HepG2 (cell line): ENCODE data around the gene CHCHD3. TPM values are rescaled to one million over a fixed set of nuclear protein-coding genes. Genes with fewer than 3 reads are reported as not detected.

Experiments used
- ATAC-seq: fragments of 200-7000 bp; cut with Tn5 transposase; 3 replicates; pipeline ENCODE4 v1.9.1; 2020; ENCODE audit warnings: mild to moderate bottlenecking, moderate library complexity
- BruUV-seq: library from RNA; stranded (reverse); fragments of 400-500 nt; replicated peaks from 2 replicates; lab custom pipeline; 2021; lab: Mats Ljungman, UMichigan
- CTCF ChIA-PET: fragments of 300-600 bp; formaldehyde crosslinking; extraction: SDS; loops from one replicate; lab custom pipeline; 2021; ENCODE audit warnings: low total read pairs, inconsistent platforms, low intra/inter-chr PET ratio; lab: Yijun Ruan, JAX
- POLR2A ChIA-PET: fragments of 350-600 bp; sonication (Branson Sonifier 250); formaldehyde crosslinking; loops from one replicate; lab custom pipeline; 2020; ENCODE audit warnings: antibody characterized with exemption, inconsistent platforms; lab: Yijun Ruan, JAX
- DNase-seq: peaks from one replicate; pipeline ENCODE4 v3.0.0-alpha.2; 2015; ENCODE audit warnings: low spot score
- FAIRE-seq: peaks from 3 replicates; lab custom pipeline; 2011; peaks lifted over from hg19 to GRCh38; lab: Jason Lieb, UNC
- H2AFZ ChIP-seq: one replicate; pipeline ENCODE4 v1.6.1; 2011; ENCODE audit warnings: low read length, inconsistent platforms
- H3K27ac ChIP-seq: fragments of 300-600 bp; 3 replicates; pipeline ENCODE4 v1.8.0; 2011; ENCODE audit warnings: mixed run types, mild to moderate bottlenecking, mixed read lengths, low read length, inconsistent platforms; ENCODE audit not compliant: insufficient read depth; ENCODE audit errors: extremely low read length
- H3K27me3 ChIP-seq, 2 experiments: fragments of 200-600 bp in 1 of 2; 2 replicates in 1 of 2; 3 replicates in 1 of 2; pipeline versions ENCODE4 v1.6.0 to v1.8.0; 2011; ENCODE audit warnings: low read length in 2 of 2, mild to moderate bottlenecking in 2 of 2, moderate library complexity in 2 of 2, inconsistent platforms in 1 of 2; ENCODE audit not compliant: insufficient read depth in 2 of 2, control insufficient read depth in 1 of 2
- H3K36me3 ChIP-seq, 2 experiments: fragments of 200-600 bp in 1 of 2; replicated peaks in 1 of 2; 2 replicates in 1 of 2; 3 replicates in 1 of 2; pipeline versions ENCODE4 v1.5.1 to v1.8.0; 2011; ENCODE audit warnings: low read length in 2 of 2, inconsistent platforms in 1 of 2; ENCODE audit not compliant: insufficient read depth in 2 of 2, control insufficient read depth in 1 of 2
- H3K4me1 ChIP-seq: 2 replicates; pipeline ENCODE4 v1.5.1; 2012; ENCODE audit warnings: low read length, inconsistent platforms; ENCODE audit not compliant: insufficient read depth
- H3K4me2 ChIP-seq: 2 replicates; pipeline ENCODE4 v1.6.0; 2011; ENCODE audit warnings: low read depth, low read length, inconsistent platforms
- H3K4me3 ChIP-seq, 3 experiments: fragments of 200-600 bp in 1 of 3; sonication (generic), shearing (Covaris generic) in 1 of 3; replicated peaks in 1 of 3; 2 replicates each; pipeline ENCODE4 v1.5.1; 2011 to 2016; ENCODE audit warnings: low read length in 3 of 3, inconsistent platforms in 2 of 3, low read depth in 2 of 3, mild to moderate bottlenecking in 2 of 3, control low read depth in 1 of 3, mixed read lengths in 1 of 3; ENCODE audit not compliant: insufficient read depth in 1 of 3
- H3K79me2 ChIP-seq: one replicate; pipeline ENCODE4 v1.6.1; 2011; ENCODE audit warnings: low read length, inconsistent platforms; ENCODE audit not compliant: insufficient read depth
- H3K9ac ChIP-seq: 2 replicates; pipeline ENCODE4 v1.6.0; 2011; ENCODE audit warnings: mild to moderate bottlenecking, low read depth, low read length, inconsistent platforms; ENCODE audit not compliant: insufficient read depth
- H3K9me3 ChIP-seq: 2 replicates; pipeline ENCODE4 v1.5.1; 2012; ENCODE audit warnings: mild to moderate bottlenecking, low read length
- H4K20me1 ChIP-seq: 2 replicates; pipeline ENCODE4 v1.6.0; 2011; ENCODE audit warnings: inconsistent platforms, mild to moderate bottlenecking, low read length, moderate library complexity; ENCODE audit not compliant: insufficient read depth
- ADNP ChIP-seq: sonication (generic); formaldehyde crosslinking; IDR thresholded peaks from 2 replicates; pipeline ENCODE4 v1.4.0; 2020; ENCODE audit warnings: missing genetic modification reagents
- ELF4 ChIP-seq: sonication (generic); formaldehyde crosslinking; IDR thresholded peaks from 2 replicates; pipeline ENCODE4 v1.5.0; 2020; ENCODE audit warnings: missing genetic modification reagents, mild to moderate bottlenecking, moderate library complexity, borderline replicate concordance
- ESRRA ChIP-seq: sonication (generic); formaldehyde crosslinking; IDR thresholded peaks from 2 replicates; pipeline ENCODE4 v1.5.1; 2020; ENCODE audit warnings: mild to moderate bottlenecking, low read depth, missing genetic modification reagents
- FOXA3 ChIP-seq: IDR thresholded peaks from 2 replicates; pipeline ENCODE4 v1.6.1; 2016; ENCODE audit warnings: missing genetic modification reagents, missing compliant biosample characterization
- PHF5A ChIP-seq: IDR thresholded peaks from one replicate; pipeline ENCODE4 v1.6.1; 2018; ENCODE audit warnings: low read depth, missing genetic modification reagents; ENCODE audit not compliant: unreplicated experiment
- RNF2 ChIP-seq: fragments of 450-650 bp; conservative IDR thresholded peaks from 2 replicates; pipeline ENCODE4 v1.6.1; 2016; ENCODE audit warnings: low read depth
- SP4 ChIP-seq: sonication (generic); formaldehyde crosslinking; IDR thresholded peaks from 2 replicates; pipeline ENCODE4 v1.8.1; 2023; ENCODE audit warnings: mild to moderate bottlenecking, missing genetic modification reagents
- ZNF256 ChIP-seq: sonication (generic); formaldehyde crosslinking; conservative IDR thresholded peaks from 2 replicates; pipeline ENCODE4 v1.4.0; 2020; ENCODE audit warnings: missing genetic modification reagents
- ZNF292 ChIP-seq: sonication (generic); formaldehyde crosslinking; IDR thresholded peaks from 2 replicates; pipeline ENCODE4 v1.8.1; 2022; ENCODE audit warnings: mild to moderate bottlenecking, low read depth, missing genetic modification reagents, borderline replicate concordance
- ZNF510 ChIP-seq: sonication (generic); formaldehyde crosslinking; IDR thresholded peaks from 2 replicates; pipeline ENCODE4 v1.4.0; 2020; ENCODE audit warnings: low read depth, mild to moderate bottlenecking, missing genetic modification reagents
- ZNF557 ChIP-seq: sonication (generic); formaldehyde crosslinking; IDR thresholded peaks from 2 replicates; pipeline ENCODE4 v1.4.0; 2020; ENCODE audit warnings: missing genetic modification reagents
- ZNF746 ChIP-seq: sonication (generic); formaldehyde crosslinking; IDR thresholded peaks from 2 replicates; pipeline ENCODE4 v1.8.0; 2022; ENCODE audit warnings: mild to moderate bottlenecking, missing genetic modification reagents
- ZNF747 ChIP-seq: sonication (generic); formaldehyde crosslinking; IDR thresholded peaks from 2 replicates; pipeline ENCODE4 v1.8.1; 2023; ENCODE audit warnings: missing genetic modification reagents, mild to moderate bottlenecking, borderline replicate concordance
- ZNF772 ChIP-seq: sonication (generic); formaldehyde crosslinking; IDR thresholded peaks from 2 replicates; pipeline ENCODE4 v1.5.0; 2020; ENCODE audit warnings: mild to moderate bottlenecking, missing genetic modification reagents
- WGBS: methylation state at CpG from one replicate; pipeline ENCODE4 v1.1.6; 2017; ENCODE audit warnings: low lambda C conversion rate; 5-methylcytosine and 5-hydroxymethylcytosine counted together
- in situ Hi-C: cut with HindIII; loops from 2 replicates; pipeline ENCODE4 v1.10.0; 2017; ENCODE audit warnings: low pct_unique_long_range_greater_than_20kb; ENCODE audit not compliant: extremely low pct_ligation_motif_present
- intact Hi-C: fragments of 100-400 bp; cut with micrococcal nuclease; formaldehyde crosslinking; loops from one replicate; pipeline ENCODE4 v1.10.0; 2022; ENCODE audit not compliant: unreplicated experiment
- polyA plus RNA-seq, 8 experiments: library from polyadenylated mRNA; depleted of rRNA in 3 of 8; stranded (reverse) in 7 of 8; unstranded in 1 of 8; fragments of >200 nt; fragmentation: Illumina TruSeq in 4 of 8; extraction: Trizol in 4 of 8; gene quantifications; 2 replicates each; pipeline versions ENCODE4 v1.2.1 to v1.2.3, GENCODE V29; 2011 to 2016; ENCODE audit warnings: low read depth in 4 of 8, missing spikeins in 1 of 8, mixed read lengths in 1 of 8; ENCODE audit not compliant: insufficient read depth in 1 of 8
- total RNA-seq, 5 experiments: library from RNA; depleted of rRNA; stranded (reverse); fragments of >200 nt; fragmentation: Illumina TruSeq; extraction: Trizol; gene quantifications; 2 replicates each; pipeline ENCODE4 v1.2.3, GENCODE V29; 2016; ENCODE audit warnings: low read depth in 1 of 5
- TF ChIP-seq, protein P1 (sequence below), 2 experiments: fragments of 450-650 bp in 1 of 2; sonication (generic) in 1 of 2; formaldehyde crosslinking in 1 of 2; IDR thresholded peaks; 2 replicates each; pipeline versions ENCODE4 v1.6.1 to v1.8.0; 2016 to 2022; ENCODE audit warnings: antibody characterized with exemption in 1 of 2, mild to moderate bottlenecking in 1 of 2, missing genetic modification reagents in 1 of 2
- TF ChIP-seq, protein P2 (sequence below): sonication (generic); formaldehyde crosslinking; IDR thresholded peaks from 2 replicates; pipeline ENCODE4 v1.8.0; 2022; ENCODE audit warnings: missing genetic modification reagents, low read depth, mild to moderate bottlenecking, borderline replicate concordance

CHCHD3 gene
- total and polyA plus RNA-seq, 2 of the 13 experiments (the other 11 are each of a cell fraction or from before 2014, with no cell fraction given) = 32.7 to 86.8 TPM

DNA sequence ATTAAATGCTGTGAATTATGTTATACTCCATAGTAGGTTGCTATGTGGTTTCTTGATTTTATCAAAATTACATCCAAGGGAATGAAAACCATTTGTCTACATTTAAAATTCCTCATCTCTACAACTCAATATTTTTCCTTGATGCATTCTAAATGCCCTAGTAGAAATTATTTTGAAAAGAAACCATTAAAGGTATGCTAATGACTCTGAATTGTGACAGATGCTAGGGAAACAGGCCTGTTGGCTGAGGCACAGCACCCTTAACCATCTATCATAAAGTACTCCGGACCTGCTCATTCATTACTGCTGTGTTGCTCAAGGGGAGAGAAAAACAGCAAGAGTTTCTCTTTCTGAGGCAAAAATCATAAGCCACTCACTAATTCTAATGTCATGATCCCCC lies 131.2 kb downstream of the CHCHD3 start (continued):
- no peak for TF ChIP-seq ELF4 (CRISPR knock-in tag)
- TF ChIP-seq ZNF772 (CRISPR knock-in tag) = no peak
- TF ChIP-seq RNF2 = no peak

DNA sequence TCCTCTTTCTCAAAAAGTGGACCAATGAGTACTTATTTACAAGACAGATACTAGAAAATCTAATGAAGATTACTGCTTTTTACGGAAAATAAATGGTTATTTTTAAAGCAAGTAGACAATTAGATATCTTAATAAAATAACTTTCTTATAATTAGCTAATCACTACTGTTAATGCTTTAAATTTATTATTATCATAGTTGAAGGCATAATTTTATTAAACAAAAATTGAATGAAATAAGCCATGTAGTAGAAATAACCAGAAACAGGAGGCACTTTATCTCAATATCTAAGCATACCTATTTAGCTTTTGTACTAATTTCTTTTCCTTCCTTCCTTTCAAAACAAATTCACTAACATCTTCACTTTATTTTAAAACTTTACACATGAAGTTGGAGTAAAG lies 134.9 kb downstream of the CHCHD3 start:
- BruUV-seq = no TSS peak
- H4K20me1 ChIP-seq = no peaks in the 10 kb centered on the region; the same call in 1 of the 2 replicates
- H3K27ac ChIP-seq = no peak overlapping the region
- peaks cover 0 to 3% of the 10 kb centered on the region in 2 experiments; a peak in 2 of 5 replicates for H3K36me3 ChIP-seq
- WGBS = 98% methylated on average over 1 of the region's 1 CpG
- in situ Hi-C loops = no loop called here
- FAIRE-seq (no peak), ATAC-seq (no peak), DNase-seq (no peak)
- no peaks in the 10 kb centered on the region for H3K27me3 ChIP-seq
- H3K79me2 ChIP-seq = no peaks in the 10 kb centered on the region
- H3K4me2 ChIP-seq = no peak overlapping the region
- no peak overlapping the region for H2AFZ ChIP-seq
- no peaks in the 10 kb centered on the region for H3K4me1 ChIP-seq
- no peak overlapping the region for H3K9ac ChIP-seq
- H3K9me3 ChIP-seq = no peaks in the 10 kb centered on the region
- ChIA-PET CTCF (no interaction called here), POLR2A (no interaction called here)
- intact Hi-C loops = no loop called here
- no peak overlapping the region for H3K4me3 ChIP-seq
- TF ChIP-seq ZNF746 (CRISPR knock-in tag) = no peak
- TF ChIP-seq ESRRA = no peak
- TF ChIP-seq, protein P1, sequence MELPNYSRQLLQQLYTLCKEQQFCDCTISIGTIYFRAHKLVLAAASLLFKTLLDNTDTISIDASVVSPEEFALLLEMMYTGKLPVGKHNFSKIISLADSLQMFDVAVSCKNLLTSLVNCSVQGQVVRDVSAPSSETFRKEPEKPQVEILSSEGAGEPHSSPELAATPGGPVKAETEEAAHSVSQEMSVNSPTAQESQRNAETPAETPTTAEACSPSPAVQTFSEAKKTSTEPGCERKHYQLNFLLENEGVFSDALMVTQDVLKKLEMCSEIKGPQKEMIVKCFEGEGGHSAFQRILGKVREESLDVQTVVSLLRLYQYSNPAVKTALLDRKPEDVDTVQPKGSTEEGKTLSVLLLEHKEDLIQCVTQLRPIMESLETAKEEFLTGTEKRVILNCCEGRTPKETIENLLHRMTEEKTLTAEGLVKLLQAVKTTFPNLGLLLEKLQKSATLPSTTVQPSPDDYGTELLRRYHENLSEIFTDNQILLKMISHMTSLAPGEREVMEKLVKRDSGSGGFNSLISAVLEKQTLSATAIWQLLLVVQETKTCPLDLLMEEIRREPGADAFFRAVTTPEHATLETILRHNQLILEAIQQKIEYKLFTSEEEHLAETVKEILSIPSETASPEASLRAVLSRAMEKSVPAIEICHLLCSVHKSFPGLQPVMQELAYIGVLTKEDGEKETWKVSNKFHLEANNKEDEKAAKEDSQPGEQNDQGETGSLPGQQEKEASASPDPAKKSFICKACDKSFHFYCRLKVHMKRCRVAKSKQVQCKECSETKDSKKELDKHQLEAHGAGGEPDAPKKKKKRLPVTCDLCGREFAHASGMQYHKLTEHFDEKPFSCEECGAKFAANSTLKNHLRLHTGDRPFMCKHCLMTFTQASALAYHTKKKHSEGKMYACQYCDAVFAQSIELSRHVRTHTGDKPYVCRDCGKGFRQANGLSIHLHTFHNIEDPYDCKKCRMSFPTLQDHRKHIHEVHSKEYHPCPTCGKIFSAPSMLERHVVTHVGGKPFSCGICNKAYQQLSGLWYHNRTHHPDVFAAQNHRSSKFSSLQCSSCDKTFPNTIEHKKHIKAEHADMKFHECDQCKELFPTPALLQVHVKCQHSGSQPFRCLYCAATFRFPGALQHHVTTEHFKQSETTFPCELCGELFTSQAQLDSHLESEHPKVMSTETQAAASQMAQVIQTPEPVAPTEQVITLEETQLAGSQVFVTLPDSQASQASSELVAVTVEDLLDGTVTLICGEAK (IDR thresholded peaks at IDR 0.05) = no peak
- TF ChIP-seq, protein P1 (CRISPR knock-in tag; IDR thresholded peaks at IDR 0.05) = no peak
- TF ChIP-seq ADNP (CRISPR knock-in tag) = no peak
- TF ChIP-seq PHF5A (CRISPR knock-in tag) = no peak
- no peak for TF ChIP-seq ZNF292
- no peak for TF ChIP-seq ZNF747
- no peak for TF ChIP-seq ZNF256 (CRISPR knock-in tag)
- TF ChIP-seq, protein P2, sequence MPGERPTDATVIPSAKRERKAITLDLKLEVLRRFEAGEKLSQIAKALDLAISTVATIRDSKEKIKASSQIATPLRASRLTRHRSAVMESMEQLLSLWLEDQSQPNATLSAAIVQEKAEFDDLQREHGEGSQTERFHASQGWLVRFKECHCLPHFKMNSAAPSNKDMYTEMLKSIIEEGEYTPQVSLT (CRISPR knock-in tag) = no peak
- no peak for TF ChIP-seq ZNF557 (CRISPR knock-in tag)
- no peak for TF ChIP-seq ZNF510 (CRISPR knock-in tag)
- TF ChIP-seq SP4 (CRISPR knock-in tag) = no peak
- no peak for TF ChIP-seq FOXA3 (CRISPR knock-in tag)
